ENCODE measurements around the gene VSIG10L. TPM values are rescaled to one million over a fixed set of nuclear protein-coding genes. Genes with fewer than 3 reads are reported as not detected.

Gene VSIG10L
- total RNA-seq, 1 donor from 2014 or later = 7.0 TPM

- Mint-ChIP-seq H3K27ac (no peak overlapping the region), H3K36me3 (ENCODE audit: insufficient read depth) (peaks cover 10% of the 10 kb centered on the region), H3K9me3 (ENCODE audit: low read depth) (no peaks in the 10 kb centered on the region), H3K4me1 (ENCODE audit: low read depth) (peaks cover 4% of the 10 kb centered on the region), H3K4me3 (ENCODE audit: low read depth) (no peak overlapping the region), H3K27me3 (peaks cover 12% of the 10 kb centered on the region)
- no peak for DNase-seq (ENCODE audit: low spot score, unreplicated experiment)
- no peak for TF ChIP-seq CTCF (IDR thresholded peaks at IDR 0.05; ENCODE audit: unreplicated experiment)
Measured at GRCh38 chr19:51346742-51347141, 4.8 kb upstream of the VSIG10L start.

DNA sequence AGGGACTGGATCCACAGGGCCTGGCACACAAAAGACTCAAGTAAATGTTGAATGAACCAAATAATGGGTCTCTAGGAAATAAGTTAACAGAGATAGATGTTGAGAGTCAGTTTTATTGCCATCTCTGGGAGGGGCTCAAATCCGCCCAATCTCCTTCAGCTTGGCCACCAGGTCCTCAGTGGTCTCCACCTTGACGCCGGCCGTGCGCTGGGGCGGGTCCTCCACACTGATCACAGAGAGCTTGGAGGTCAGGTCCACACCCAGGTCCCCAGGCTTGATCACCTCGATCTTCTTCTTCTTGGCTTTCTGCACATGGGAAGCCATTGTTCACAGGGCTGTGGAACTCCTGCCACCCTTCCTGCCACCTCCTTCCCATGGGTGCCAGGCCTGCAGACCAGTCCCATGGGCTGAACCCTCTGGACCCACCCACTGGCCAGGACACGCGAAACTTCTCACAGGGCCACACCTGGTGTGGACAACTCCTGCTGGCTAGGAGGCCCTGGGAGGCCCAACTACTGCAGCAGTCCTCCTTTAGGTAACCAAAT is 3.2 kb upstream of the VSIG10L start:
- peaks cover 8% of the 10 kb centered on the region for H3K36me3 Mint-ChIP-seq (ENCODE audit: insufficient read depth)
- TF ChIP-seq CTCF (IDR thresholded peaks at IDR 0.05; ENCODE audit: unreplicated experiment) = no peak
- no peak for DNase-seq (ENCODE audit: low spot score, unreplicated experiment)
- H3K9me3 Mint-ChIP-seq (ENCODE audit: low read depth) = no peaks in the 10 kb centered on the region
- no peak overlapping the region for H3K27ac Mint-ChIP-seq
- peaks cover 22% of the 10 kb centered on the region for H3K27me3 Mint-ChIP-seq
- H3K4me3 Mint-ChIP-seq (ENCODE audit: low read depth) = no peak overlapping the region
- peaks cover 4% of the 10 kb centered on the region for H3K4me1 Mint-ChIP-seq (ENCODE audit: low read depth)

- H3K4me3 Mint-ChIP-seq (ENCODE audit: low read depth) = no peak overlapping the region
- peaks cover 7% of the 10 kb centered on the region for H3K36me3 Mint-ChIP-seq (ENCODE audit: insufficient read depth)
- peaks cover 7% of the 10 kb centered on the region for H3K4me1 Mint-ChIP-seq (ENCODE audit: low read depth)
Measured at GRCh38 chr19:51342631-51343569, 961 bp upstream of the VSIG10L start.

GRCh38 chr19:51341066-51341465 is 873 bp downstream of the VSIG10L start:
- Mint-ChIP-seq H3K27me3 (peaks cover 25% of the 10 kb centered on the region), H3K27ac (peak overlapping the region; percentile 29)
- no peak for TF ChIP-seq CTCF (IDR thresholded peaks at IDR 0.05; ENCODE audit: unreplicated experiment)

More at GRCh38 chr19:51342631-51343569, 961 bp upstream of the VSIG10L start:
- Mint-ChIP-seq H3K9me3 (ENCODE audit: low read depth) (no peaks in the 10 kb centered on the region), H3K27me3 (peaks cover 25% of the 10 kb centered on the region), H3K27ac (peak overlapping the region; percentile 20)
- DNase-seq (ENCODE audit: low spot score, unreplicated experiment) = no peak
- no peak for TF ChIP-seq CTCF (IDR thresholded peaks at IDR 0.05; ENCODE audit: unreplicated experiment)

More at GRCh38 chr19:51341066-51341465, 873 bp downstream of the VSIG10L start:
- DNase-seq (ENCODE audit: low spot score, unreplicated experiment) = no peak
- Mint-ChIP-seq H3K4me1 (ENCODE audit: low read depth) (peaks cover 5% of the 10 kb centered on the region), H3K36me3 (ENCODE audit: insufficient read depth) (peaks cover 7% of the 10 kb centered on the region), H3K4me3 (ENCODE audit: low read depth) (peak overlapping the region; percentile 40), H3K9me3 (ENCODE audit: low read depth) (no peaks in the 10 kb centered on the region)
